Gastroesophageal sphincter (tissue), 4 donors: ENCODE results near the gene GLT8D1. TPM values are rescaled to one million over a fixed set of nuclear protein-coding genes. Genes with fewer than 3 reads are reported as not detected.

Source experiments
- ATAC-seq: fragments of 150-250 bp; one replicate; pipeline ENCODE4 v1.9.1; 2016; ENCODE audit warnings: mild to moderate bottlenecking, moderate library complexity
- H3K27ac ChIP-seq, 4 donors: fragments of 200-600 bp; sonication (generic) in 3 of 4; 1 replicate in 3 of 4; 2 replicates in 1 of 4; pipeline ENCODE4 v1.5.1; 2016 to 2019
- H3K27me3 ChIP-seq: fragments of 200-600 bp; sonication (generic); one replicate; pipeline ENCODE4 v1.5.1; 2019
- H3K36me3 ChIP-seq, 2 donors: fragments of 200-600 bp; sonication (generic); one replicate each; pipeline ENCODE4 v1.5.1; 2019; ENCODE audit warnings: control low read depth in 1 of 2
- H3K4me1 ChIP-seq, 3 donors: fragments of 200-600 bp; sonication (generic); 1 replicate in 2 of 3; 2 replicates in 1 of 3; pipeline ENCODE4 v1.5.1; 2016 to 2019; ENCODE audit warnings: control low read depth in 2 of 3
- H3K4me3 ChIP-seq, 2 donors: fragments of 200-600 bp; sonication (generic); one replicate each; pipeline ENCODE4 v1.5.1; 2019; ENCODE audit warnings: mild to moderate bottlenecking in 1 of 2, moderate library complexity in 1 of 2
- H3K9me3 ChIP-seq, 3 donors: fragments of 200-600 bp; sonication (generic); one replicate each; pipeline ENCODE4 v1.5.1; 2017 to 2019; ENCODE audit warnings: control low read depth in 2 of 3
- CTCF ChIP-seq, 4 experiments: fragments of 200-600 bp in 2 of 4; fragments of 450-650 bp in 2 of 4; sonication (generic) in 1 of 4; IDR thresholded peaks; one replicate each; pipeline ENCODE4 v1.5.1; 2017 to 2019; ENCODE audit warnings: antibody characterized with exemption in 4 of 4, mild to moderate bottlenecking in 2 of 4, moderate library complexity in 2 of 4
- EP300 ChIP-seq: sonication (generic); formaldehyde crosslinking; IDR thresholded peaks from one replicate; pipeline ENCODE4 v1.6.1; 2017; ENCODE audit warnings: antibody characterized with exemption, mild to moderate bottlenecking
- POLR2A ChIP-seq, 2 donors: fragments of 450-650 bp; IDR thresholded peaks; one replicate each; pipeline ENCODE4 v1.6.1; 2017; ENCODE audit warnings: antibody characterized with exemption in 2 of 2, mild to moderate bottlenecking in 2 of 2, moderate library complexity in 1 of 2
- POLR2AphosphoS5 ChIP-seq: sonication (generic); formaldehyde crosslinking; IDR thresholded peaks from one replicate; pipeline ENCODE4 v1.6.1; 2017; ENCODE audit warnings: antibody characterized with exemption
- WGBS, 2 donors: methylation state at CpG; one replicate each; pipeline ENCODE4 v1.1.5; 2018; ENCODE audit warnings: low coverage in 1 of 2; 5-methylcytosine and 5-hydroxymethylcytosine counted together
- total RNA-seq, 4 donors: library from RNA; depleted of rRNA; stranded (reverse); fragments of >200 nt; gene quantifications; one replicate each; pipeline ENCODE4 v1.1.0, GENCODE V29; 2016

Gene GLT8D1
- total RNA-seq, 4 donors from 2014 or later: 36.9 to 57.7 (median 48.6) TPM

- Histone ChIP-seq H3K4me3 (peak within 1 kb of the TSS; percentile 88 to 95), H3K9me3 (no peaks in the 10 kb centered on the region), H3K27ac (peak within 1 kb of the TSS; percentile 90 to 100 (median 99)), H3K36me3 (peaks cover 4 to 45% of the 10 kb centered on the region in 2 donors), H3K27me3 (no peaks in the 10 kb centered on the region), H3K4me1 (peaks cover 5 to 57% (median 12%) of the 10 kb centered on the region in 3 donors)
- peak; percentile 97 for ATAC-seq
- 0% methylated on average over 12 to 19 of the region's 82 CpGs for WGBS, 2 donors
- TF ChIP-seq POLR2AphosphoS5 (peak; percentile 96), CTCF (IDR thresholded peaks at IDR 0.05) (no peak), EP300 (no peak), POLR2A (IDR thresholded peaks at IDR 0.05) (peak; percentile 81)
Observed at GRCh38 chr3:52685709-52686691, 19.6 kb downstream of the GLT8D1 start, which contains the start of the genes GNL3 and PBRM1. TSS of gene GNL3 (plus strand) at chr3:52686032. CDS start at chr3:52686093, 61 bp downstream. TSS of gene PBRM1 (minus strand) at chr3:52685913.

GRCh38 chr3:52685285-52685708 is 20.3 kb downstream of the GLT8D1 start:
- WGBS, 2 donors: 0% methylated on average over 4 to 17 of the region's 41 CpGs
- Histone ChIP-seq H3K27ac (peak overlapping the region; percentile 90 to 100 (median 99)), H3K27me3 (no peaks in the 10 kb centered on the region), H3K9me3 (no peaks in the 10 kb centered on the region), H3K4me3 (peak overlapping the region; percentile 88 to 95), H3K4me1 (peaks cover 5 to 64% (median 12%) of the 10 kb centered on the region in 3 donors), H3K36me3 (peaks cover 0 to 44% of the 10 kb centered on the region in 2 donors)
- peak; percentile 97 for ATAC-seq
- TF ChIP-seq CTCF (IDR thresholded peaks at IDR 0.05) (peak in 2 of 4 experiments; percentile 5 to 21), EP300 (no peak), POLR2AphosphoS5 (peak; percentile 36)

GRCh38 chr3:52684184-52684583 is 21.4 kb downstream of the GLT8D1 start:
- Histone ChIP-seq H3K27me3 (no peaks in the 10 kb centered on the region), H3K4me1 (peaks cover 5 to 74% (median 12%) of the 10 kb centered on the region in 3 donors), H3K4me3 (no peak overlapping the region), H3K27ac (peak overlapping the region in 2 of 4 donors; percentile 99), H3K36me3 (peaks cover 0 to 38% of the 10 kb centered on the region in 2 donors), H3K9me3 (no peaks in the 10 kb centered on the region)
- 40 to 49% methylated on average over 5 of the region's 5 CpGs for WGBS, 2 donors
- no peak for TF ChIP-seq POLR2A (IDR thresholded peaks at IDR 0.05)
- TF ChIP-seq POLR2AphosphoS5: no peak
- no peak for TF ChIP-seq CTCF (IDR thresholded peaks at IDR 0.05)
- no peak for TF ChIP-seq EP300
- no peak for ATAC-seq

- H3K4me1 ChIP-seq: peaks cover 5 to 80% (median 12%) of the 10 kb centered on the region in 3 donors
- H3K27ac ChIP-seq: peak overlapping the region in 1 of 4 donors; percentile 27
- no peaks in the 10 kb centered on the region for H3K27me3 ChIP-seq
- H3K36me3 ChIP-seq: peaks cover 0 to 38% of the 10 kb centered on the region in 2 donors
- no peaks in the 10 kb centered on the region for H3K9me3 ChIP-seq
- ATAC-seq: no peak
- WGBS, 2 donors: 62 to 81% methylated on average over 6 of the region's 6 CpGs
- TF ChIP-seq POLR2AphosphoS5: no peak
- TF ChIP-seq EP300: no peak
- TF ChIP-seq CTCF (IDR thresholded peaks at IDR 0.05): no peak
- TF ChIP-seq POLR2A (IDR thresholded peaks at IDR 0.05): no peak
- H3K4me3 ChIP-seq: no peak overlapping the region
Observed at GRCh38 chr3:52683611-52684010, 22.0 kb downstream of the GLT8D1 start.
